AG10803 (cell line): ENCODE measurements around the gene TRA2A.

Experiments used
- DNase-seq: peaks from one replicate; pipeline ENCODE4 v3.0.0; 2010; ENCODE audit warnings: low read depth
- H3K4me3 ChIP-seq: 2 replicates; pipeline ENCODE4 v1.5.1; 2011; ENCODE audit warnings: mild to moderate bottlenecking, low read length, control low read depth
- CTCF ChIP-seq: conservative IDR thresholded peaks from 2 replicates; pipeline ENCODE4 v1.5.1; 2011; ENCODE audit warnings: mild to moderate bottlenecking, low read length, control low read depth, inconsistent platforms

TRA2A gene

GRCh38 chr7:23477962-23478866, 53.6 kb downstream of the TRA2A start:
- no peak for DNase-seq
- no peak for TF ChIP-seq CTCF
- H3K4me3 ChIP-seq, result no peak overlapping the region

- no peak for TF ChIP-seq CTCF
- no peak overlapping the region for H3K4me3 ChIP-seq
- no peak for DNase-seq
These were observed 54.7 kb downstream of the TRA2A start for GRCh38 chr7:23477157-23477499.

GRCh38 chr7:23476286-23477156, 55.3 kb downstream of the TRA2A start:
- DNase-seq, result no peak
- no peak for TF ChIP-seq CTCF
- no peak overlapping the region for H3K4me3 ChIP-seq

GRCh38 chr7:23475576-23475839, 56.3 kb downstream of the TRA2A start:
- DNase-seq, result no peak
- H3K4me3 ChIP-seq, result no peak overlapping the region
- TF ChIP-seq CTCF, result no peak

GRCh38 chr7:23474829-23475575, 56.8 kb downstream of the TRA2A start:
- no peak for DNase-seq
- no peak for TF ChIP-seq CTCF
- H3K4me3 ChIP-seq, result peak overlapping the region; percentile 54

GRCh38 chr7:23474094-23474828, 57.5 kb downstream of the TRA2A start:
- no peak for TF ChIP-seq CTCF
- peak overlapping the region; percentile 65 for H3K4me3 ChIP-seq
- peak; percentile 88 for DNase-seq
